HTR-8/SVneo (cell line): ENCODE measurements around the gene FHIP2A.
"Not testable (repeated sequence)": the region's sequence is repeated elsewhere in the genome, so short reads cannot be mapped to it uniquely, and the experiment has no call there.

Experiments
- DNase-seq: peaks from one replicate; pipeline ENCODE4 v3.0.0; 2011; ENCODE audit warnings: low spot score, mixed read lengths; ENCODE audit not compliant: insufficient read length
- FAIRE-seq: peaks from 2 replicates; lab custom pipeline; 2011; peaks lifted over from hg19 to GRCh38; lab: Jason Lieb, UNC

The FHIP2A gene, protein sequence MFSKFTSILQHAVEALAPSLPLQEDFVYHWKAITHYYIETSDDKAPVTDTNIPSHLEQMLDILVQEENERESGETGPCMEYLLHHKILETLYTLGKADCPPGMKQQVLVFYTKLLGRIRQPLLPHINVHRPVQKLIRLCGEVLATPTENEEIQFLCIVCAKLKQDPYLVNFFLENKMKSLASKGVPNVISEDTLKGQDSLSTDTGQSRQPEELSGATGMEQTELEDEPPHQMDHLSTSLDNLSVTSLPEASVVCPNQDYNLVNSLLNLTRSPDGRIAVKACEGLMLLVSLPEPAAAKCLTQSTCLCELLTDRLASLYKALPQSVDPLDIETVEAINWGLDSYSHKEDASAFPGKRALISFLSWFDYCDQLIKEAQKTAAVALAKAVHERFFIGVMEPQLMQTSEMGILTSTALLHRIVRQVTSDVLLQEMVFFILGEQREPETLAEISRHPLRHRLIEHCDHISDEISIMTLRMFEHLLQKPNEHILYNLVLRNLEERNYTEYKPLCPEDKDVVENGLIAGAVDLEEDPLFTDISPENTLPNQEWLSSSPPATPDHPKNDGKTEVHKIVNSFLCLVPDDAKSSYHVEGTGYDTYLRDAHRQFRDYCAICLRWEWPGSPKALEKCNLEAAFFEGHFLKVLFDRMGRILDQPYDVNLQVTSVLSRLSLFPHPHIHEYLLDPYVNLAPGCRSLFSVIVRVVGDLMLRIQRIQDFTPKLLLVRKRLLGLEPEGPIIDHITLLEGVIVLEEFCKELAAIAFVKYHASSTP

DNA sequence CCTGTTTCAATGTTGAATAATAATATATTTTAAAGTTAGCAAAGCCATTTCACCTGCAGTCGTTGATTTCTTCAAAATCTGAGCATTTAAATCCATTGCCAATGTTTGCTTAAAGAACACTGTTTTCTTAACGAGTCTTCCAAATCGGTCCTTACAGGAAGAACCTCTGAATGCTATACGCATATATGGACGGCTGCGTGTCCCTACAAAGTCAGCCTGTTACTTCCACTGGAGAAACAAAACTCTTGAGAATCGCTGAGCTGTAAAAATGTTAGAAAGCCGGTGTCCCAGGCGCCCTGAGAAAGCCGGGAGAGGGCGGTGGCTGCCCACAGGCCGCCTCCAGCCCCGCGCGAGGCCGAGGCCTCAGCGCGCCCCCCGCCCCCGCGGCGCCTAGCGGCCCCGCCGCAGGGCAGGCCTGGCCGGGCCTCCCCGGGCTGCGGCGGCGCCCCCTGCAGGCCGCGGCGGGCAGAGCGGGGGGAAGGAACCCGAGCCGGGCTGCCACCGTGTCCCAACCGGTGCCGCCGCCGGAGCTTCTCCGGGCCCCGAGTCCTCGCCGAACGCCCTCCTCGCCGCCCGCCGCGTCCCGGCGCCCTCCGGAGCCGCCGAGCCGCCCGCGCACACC, at the start of gene FHIP2A:
Gene FHIP2A, plus strand, starts transcription at position 488 of the 622 bp plus-strand sequence. CDS start 299 bp downstream, outside the sequence.
- DNase-seq (peak; percentile 56), FAIRE-seq (no peak)

DNA sequence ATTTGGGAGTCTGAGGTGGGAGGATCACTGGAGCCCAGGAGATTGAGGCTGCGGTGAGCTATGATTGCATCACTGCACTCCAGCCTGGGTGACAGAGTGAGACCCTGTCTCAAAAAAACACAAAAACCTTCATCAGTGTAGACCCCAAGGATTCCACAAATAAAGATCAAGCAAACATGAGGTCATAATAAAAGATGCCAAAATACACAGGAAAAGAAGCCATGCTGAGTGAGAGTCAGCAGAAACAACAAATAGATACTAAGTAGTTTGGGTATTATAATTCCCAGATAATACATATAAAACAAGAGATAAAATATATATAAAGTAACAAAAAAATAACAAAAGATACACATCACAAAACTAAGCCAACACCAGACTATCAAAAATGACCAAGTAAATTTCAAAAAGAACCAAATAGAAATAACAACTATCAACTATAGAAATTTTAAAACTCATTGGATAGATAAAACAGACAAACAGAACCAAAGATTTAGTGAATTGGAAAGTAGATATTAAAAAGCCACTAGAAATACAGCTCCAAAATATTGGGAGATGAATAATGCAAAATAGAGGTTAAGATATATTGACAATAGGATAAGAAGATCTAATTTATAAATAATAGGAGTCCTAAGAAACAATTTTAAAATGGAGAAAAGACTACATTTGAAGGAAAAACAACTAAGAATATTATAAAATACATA, 48.9 kb upstream of the FHIP2A start:
- DNase-seq (no peak), FAIRE-seq (no peak)

DNA sequence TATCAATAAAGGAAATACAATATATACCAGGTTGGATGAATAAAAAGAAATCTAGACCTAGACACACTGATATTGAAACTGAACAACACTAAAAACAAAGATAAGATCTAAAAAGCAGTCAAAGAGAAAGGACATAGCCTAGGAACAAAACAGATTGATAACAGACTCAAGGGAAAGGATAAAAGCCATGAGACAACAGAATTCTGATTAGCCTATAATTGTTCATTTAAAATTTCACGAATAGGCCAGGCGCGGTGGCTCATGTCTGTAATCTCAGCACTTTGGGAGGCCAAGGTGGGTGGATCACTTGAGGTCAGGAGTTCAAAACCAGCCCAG, 48.4 kb upstream of the FHIP2A start:
- DNase-seq: no peak
- no peak for FAIRE-seq

DNA sequence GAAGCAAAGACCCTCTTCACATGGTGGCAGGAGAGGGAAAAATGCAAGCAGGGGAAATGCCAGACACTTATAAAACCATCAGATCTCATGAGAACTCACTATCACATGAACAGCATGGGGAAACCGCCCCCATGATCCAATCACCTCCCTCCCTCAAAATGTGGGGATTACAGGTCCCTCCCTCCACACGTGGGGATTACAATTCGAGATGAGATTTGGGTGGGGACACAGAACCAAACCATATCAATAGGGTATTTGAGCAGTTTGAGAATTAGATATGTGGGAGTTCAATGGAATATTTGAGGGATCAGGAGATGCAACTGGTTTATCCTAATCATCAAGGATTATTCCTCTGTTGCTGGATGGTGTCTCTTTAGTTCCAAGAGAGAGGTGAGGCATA, 46.5 kb upstream of the FHIP2A start:
- FAIRE-seq: not testable (repeated sequence)

DNA sequence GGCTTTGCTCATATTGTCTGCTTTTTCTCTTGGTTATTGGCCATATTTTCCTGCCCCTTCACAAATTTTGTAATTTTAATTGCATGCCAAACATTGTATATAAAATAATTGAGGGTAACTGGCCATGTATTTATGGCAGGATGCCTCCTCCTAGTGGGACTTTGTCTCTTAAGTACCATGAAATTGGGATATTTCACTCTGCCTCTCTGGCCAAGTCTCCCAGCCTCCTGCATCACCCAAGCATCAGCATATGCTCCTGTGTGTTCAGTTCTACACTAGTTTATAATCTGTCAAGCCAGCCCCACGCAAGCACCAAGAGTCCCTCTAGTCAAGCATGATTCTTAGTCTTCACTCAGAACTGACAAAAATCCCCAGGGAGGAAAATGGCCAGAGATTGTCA, 44.2 kb upstream of the FHIP2A start:
- DNase-seq (no peak), FAIRE-seq (no peak)

More for the DNA sequence above, 46.5 kb upstream of the FHIP2A start:
- not testable (repeated sequence) for DNase-seq

DNA sequence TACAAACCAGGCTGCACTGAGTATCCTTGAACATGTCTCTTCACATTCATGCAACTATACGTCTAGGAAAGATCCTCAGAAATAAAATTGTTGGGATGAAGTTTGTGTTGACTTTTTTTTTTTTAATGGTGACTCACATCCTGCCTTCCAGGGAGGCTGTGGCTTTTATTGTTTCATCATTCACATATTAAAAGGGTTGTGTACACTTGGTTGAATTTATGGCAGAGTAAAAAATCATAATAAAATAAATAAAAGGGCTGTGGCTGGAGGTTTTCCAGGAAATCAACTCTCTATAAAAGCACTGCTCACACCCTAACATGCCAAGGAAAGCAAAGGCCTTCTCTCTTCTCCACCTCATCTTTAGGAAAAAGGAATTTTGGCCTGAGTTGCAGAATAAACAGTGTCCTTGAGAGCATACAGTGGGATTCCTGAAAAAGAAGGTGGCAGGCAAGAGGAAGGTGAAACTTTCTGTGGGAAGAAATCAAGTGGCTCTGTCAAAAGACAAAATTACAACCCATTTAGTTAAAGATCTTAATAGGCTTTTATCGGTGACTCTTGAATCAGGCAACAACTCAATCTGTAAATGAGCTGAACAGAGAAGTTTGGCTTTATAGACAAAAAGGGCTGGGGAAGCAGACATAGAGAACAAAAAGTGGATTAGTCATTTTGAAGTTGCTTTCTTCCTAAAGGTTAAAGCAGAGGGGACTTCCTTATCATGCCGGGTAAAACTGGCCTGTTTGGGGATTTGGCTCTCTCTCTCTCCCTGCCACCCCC, 41.6 kb upstream of the FHIP2A start:
- peak; percentile 53 for DNase-seq
- no peak for FAIRE-seq

DNA sequence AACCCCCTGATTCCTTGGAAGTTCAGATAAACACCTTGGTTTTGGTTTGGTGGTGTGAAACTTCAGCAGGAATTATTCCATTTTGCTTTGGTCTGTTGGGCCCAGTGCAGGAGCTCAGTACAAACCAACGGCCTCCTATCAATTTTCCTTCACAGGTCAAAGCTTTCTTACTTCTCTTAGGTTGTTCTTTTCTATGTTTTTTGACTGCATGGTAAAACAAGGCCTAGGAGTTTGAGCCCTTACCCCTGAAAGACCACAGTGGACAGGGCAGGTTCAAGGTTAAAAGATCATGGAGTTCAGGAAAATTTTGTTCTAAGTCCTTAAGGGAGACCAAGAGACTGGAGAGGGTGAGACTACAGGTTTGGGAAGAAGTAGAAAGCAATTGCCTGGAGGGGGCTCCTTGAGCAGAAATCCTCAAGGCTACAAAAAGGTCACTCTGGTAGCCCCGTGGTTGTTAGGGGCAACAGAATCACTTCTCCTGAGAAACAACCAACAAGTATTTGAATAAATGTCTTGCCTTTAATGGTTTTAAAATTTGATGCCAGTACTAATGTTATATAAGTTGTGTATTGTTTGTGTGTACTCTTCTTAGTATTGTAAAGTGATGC, 40.9 kb upstream of the FHIP2A start:
- FAIRE-seq (no peak), DNase-seq (no peak)

DNA sequence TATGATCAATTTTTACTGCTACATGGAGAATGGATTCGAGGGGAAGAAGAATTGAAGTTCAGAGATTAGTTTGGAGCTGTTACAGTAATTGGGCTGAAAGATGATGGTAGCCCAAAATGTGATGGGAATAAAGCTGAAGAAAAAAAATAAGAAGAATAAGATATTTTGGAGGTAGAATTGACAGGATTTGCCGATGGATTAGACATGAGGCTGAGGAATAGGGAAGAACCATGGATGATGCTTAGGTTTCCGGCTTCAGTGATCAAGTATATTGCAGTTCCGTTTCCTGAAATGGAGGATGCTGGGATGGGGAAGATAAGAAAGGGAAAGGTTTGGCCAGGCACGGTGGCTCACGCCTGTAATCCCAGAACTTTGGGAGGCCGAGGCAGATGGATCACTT, 38.9 kb upstream of the FHIP2A start:
- FAIRE-seq: no peak
- DNase-seq: no peak

DNA sequence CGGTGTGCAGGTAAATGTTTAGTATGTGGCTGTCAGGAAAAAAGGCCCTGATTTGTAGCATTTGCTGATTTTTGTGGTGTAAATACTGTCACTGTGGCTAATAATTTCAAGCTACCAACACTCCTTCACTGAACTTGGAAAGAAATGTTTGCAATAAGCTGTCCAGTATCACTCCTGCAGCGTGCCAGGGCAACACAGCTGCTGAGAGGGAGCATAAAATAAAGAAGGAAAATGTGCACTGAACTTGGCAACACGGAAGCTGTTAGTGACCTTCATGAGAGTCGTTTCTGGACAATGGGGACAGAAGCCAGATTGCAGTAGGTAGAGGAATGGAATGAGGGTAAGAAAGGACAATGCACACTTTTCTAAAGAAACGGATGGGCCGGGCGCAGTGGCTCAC, 37.9 kb upstream of the FHIP2A start:
- DNase-seq (no peak), FAIRE-seq (no peak)

DNA sequence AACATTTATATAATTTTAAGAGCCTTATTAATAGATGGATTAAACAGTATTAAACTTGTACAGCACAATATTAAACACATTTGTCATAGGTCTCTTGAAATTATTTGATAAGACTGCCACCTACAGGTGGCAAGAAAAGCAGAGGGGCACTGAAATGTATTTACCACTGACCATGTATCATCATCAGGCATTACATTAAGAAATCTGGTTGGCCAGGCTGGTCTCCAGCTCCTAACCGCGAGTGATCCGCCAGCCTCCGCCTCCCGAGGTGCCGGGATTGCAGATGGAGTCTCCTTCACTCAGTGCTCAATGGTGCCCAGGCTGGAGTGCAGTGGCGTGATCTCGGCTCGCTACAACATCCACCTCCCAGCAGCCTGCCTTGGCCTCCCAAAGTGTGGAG, 35.1 kb upstream of the FHIP2A start:
- FAIRE-seq: not testable (repeated sequence)
- DNase-seq: peak; percentile 41

DNA sequence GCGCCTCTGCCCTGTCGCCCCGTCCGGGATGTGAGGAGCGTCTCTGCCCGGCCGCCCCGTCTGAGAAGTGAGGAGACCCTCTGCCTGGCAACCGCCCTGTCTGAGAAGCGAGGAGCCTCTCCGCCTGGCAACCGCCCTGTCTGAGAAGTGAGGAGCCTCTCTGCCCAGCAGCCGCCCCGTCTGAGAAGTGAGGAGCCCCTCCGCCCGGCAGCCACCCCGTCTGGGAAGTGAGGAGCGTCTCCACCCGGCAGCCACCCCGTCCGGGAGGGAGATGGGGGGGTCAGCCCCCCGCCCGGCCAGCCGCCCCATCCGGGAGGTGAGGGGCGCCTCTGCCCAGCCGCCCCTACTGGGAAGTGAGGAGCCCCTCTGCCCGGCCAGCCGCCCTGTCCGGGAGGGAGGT, 34.4 kb upstream of the FHIP2A start:
- not testable (repeated sequence) for FAIRE-seq

DNA sequence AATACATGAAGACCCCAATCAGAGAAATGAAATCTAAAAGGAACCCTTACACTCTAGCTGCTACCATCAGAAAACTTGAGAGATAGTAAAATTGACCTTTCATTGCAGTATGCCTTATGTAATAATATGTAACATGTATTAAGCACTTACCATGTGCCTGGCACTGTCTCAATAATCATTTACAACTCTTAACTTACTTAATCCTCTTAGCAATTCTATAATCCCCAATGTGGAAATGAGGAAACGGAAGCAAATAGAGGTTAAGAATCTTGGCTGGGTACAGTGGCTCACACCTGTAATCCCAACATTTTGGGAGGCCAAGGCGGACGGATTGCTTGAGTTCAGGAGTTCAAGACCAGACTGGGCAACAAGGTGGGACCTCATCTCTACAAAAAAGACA, 29.8 kb upstream of the FHIP2A start:
- DNase-seq (no peak), FAIRE-seq (no peak)

More for the DNA sequence above, 34.4 kb upstream of the FHIP2A start:
- DNase-seq: not testable (repeated sequence)

DNA sequence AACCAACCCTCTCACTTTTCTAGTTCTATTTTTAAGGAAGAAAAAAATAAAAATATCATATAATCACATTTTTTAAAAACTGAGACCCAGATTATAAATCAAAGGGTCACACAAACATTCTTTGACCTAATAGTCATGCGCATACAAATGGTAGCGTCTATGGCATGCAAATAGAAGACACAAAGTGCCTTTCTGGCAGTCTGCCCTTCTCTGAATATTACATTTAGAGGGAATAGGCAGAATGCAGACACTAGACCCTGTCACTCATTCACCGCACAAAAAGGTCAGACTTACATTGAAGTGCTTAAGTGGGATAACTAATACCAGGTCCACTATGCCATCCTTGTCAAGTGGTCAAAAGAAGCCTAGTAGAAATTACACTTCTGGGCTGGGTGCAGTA, 26.5 kb upstream of the FHIP2A start:
- DNase-seq (no peak), FAIRE-seq (no peak)

DNA sequence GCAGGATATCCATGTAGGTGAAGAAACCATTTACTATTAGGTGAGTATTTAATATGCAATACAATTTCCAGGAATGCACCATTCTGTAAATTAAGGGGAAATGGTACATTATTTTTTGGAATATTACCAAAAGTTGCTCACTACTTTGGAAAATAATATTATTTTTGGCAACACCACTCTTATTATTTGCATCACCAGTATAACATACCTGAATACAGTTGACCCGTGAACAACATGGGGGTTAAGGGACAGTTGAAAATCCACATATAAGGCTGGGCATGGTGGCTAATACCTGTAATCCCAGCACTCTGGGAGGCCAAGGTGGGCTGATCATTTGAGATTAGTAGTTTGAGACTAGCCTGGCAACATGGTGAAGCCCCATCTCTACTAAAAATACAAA, 21.2 kb upstream of the FHIP2A start:
- no peak for DNase-seq
- no peak for FAIRE-seq

DNA sequence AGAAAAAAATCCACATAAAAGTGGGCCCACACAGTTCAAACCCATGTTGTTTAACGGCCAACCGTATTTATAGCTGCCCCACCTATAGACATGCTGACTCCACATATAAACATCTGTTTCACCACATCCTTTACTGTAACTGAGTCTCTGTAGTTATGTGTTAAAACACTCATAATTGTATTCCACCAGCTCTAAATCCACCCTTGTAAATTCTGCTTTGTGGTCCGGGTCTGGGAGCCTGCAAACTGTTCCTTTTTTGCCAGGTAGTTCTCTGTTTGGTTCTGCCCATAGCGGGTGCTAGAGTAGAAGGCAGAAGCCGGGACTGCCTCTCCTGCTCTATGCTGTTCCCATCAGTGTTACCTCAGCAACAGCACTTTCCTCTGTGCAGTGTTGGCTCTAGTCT, 20.2 kb upstream of the FHIP2A start:
- no peak for DNase-seq
- FAIRE-seq: no peak

DNA sequence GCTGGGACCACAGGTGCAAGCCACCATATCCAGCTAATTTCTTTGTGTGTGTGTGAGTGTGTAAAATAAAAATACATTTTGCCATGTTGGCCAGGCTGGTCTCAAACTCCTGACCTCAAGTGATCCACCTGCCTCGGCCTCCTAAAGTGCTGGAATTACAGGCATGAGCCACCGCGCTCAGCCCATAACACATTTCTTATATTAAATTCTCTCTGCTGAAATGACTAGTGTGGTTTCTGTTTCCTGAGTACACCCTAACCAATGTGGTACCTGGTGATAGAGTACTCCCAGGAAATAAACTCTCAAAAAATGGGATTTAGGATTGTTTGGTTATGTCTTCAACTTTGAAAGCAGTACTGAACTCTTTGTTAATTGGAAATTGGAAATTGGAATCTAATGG, 19.4 kb upstream of the FHIP2A start:
- FAIRE-seq: no peak
- DNase-seq: no peak

DNA sequence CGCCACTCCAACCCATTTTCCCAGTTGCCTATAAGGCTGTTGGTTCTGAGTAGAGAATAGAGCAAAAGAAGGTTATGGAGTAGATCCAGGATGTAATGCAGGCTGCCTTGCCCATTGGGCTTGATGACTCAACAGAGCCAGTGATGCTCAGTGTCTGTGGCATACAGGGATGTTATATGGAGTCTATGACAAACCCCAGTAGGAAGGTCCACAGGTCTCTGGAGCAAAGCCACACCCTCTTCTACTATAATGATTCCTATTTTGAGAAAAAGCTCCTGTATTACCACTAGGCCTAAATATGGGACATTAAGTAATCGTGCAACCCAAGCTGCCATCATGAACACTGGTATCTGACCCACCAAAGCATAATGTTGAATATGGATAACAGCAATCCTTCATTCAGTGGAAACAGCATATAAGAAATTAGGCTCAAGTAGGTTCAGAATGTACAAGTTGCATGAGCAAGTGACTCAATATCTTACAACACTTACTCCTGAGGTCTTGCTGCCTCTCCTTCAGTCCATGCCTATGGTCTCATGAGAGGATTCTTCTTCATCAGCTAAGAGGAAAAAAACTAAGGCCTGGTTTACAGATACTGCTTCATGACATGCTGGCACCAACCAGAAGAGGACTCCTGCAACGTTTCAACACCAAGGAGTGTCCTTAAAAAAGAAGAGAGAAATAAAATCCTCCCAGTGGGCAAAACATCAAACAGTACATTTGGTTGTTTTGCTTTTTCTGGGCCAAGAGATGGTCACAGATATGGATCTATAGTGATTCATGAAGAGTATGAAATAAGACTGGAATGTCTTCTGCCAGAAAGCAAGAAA, 14.8 kb upstream of the FHIP2A start:
- FAIRE-seq (no peak), DNase-seq (no peak)

DNA sequence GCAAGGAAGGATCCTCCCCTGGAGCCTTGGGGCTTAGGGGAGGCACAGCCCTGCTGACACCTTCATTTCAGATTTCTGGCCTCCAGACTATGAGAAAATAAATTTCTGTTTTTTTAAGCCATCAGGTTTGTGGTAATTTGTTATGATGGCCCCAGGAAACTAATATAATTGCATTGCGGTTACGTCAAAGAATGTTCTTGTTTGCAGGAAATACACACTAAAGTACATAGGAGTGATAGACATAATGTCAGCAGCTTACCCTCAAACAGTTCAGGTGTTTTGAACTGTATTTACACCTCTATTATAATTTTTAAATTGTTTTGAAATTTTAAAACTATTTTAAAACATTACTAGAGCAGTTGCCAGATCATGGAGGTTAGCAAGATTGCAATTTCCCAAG, 12.6 kb upstream of the FHIP2A start:
- FAIRE-seq: no peak
- DNase-seq: no peak

DNA sequence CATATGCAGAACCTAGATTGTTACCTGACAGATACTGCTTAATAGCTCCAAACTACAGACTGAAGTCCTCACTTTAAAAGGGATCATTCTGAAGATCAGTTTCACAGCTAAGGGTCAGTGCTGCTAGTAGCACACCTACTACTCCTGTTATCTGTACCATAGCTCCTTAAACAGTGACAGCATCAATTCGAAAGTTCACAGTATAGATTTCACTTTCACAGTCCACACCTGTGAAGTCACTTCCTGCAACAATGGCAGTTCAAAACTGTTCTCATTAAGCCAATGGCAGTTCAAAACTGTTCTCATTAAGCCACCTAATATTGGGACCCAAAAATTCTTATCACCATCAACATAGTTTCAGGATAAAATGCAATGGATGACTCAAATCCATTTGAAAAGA, 10.7 kb upstream of the FHIP2A start:
- DNase-seq (no peak), FAIRE-seq (no peak)
